GM18511 (cell line): ENCODE data around the gene TMEM238.
"Not testable (repeated sequence)": the region's sequence is repeated elsewhere in the genome, so short reads cannot be mapped to it uniquely, and the experiment has no call there.

Experiments used
- ATAC-seq: cut with Tn5 transposase; IDR thresholded peaks from one replicate; pipeline ENCODE4 v1.9.1; 2021; ENCODE audit warnings: mild to moderate bottlenecking, moderate library complexity; ENCODE audit not compliant: unreplicated experiment

Gene TMEM238

DNA sequence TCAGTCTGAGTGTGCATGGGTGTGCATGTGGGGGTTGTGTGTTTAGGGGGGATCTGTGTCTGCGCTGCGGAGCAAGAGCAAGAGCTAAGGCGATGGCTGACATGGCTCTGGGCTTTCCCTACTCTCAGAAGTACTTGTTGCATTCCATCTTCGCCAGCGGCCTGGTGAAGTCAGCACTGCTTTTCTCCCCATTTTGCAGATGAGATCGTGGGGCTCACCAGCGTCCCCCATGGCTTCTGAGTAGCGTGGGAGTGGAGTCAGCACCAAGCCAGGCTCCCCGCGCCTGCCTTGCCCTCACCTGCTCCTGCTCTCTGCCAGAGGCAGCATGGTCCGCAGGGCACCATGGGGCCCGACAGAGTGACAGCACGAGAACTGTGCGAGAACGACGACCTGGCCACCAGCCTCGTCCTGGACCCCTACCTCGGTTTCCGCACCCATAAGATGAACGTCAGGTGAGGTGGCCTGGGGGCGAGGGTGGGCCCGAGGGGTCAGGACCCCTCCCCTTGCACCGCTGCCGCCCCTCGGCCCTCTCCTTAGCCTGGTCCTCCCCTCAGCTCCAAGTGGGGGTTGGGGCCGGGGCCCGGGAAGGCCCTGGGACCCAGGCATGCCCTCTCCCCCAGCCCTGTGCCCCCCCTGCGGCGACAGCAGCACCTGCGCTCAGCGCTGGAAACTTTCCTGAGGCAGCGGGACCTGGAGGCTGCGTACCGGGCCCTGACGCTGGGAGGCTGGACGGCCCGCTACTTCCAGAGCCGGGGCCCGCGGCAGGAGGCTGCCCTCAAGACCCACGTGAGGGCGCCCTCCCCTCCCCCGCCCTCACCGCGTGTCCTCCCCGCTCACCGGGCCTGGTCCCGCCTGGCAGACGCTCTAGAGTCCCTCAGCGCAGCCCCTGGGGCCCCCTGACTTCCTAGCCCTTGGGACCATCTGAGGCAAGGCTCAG, 42.2 kb downstream of the TMEM238 start:
- ATAC-seq: no peak

- ATAC-seq: no peak
Observed at GRCh38 chr19:55341171-55341588, 42.9 kb downstream of the TMEM238 start.

DNA sequence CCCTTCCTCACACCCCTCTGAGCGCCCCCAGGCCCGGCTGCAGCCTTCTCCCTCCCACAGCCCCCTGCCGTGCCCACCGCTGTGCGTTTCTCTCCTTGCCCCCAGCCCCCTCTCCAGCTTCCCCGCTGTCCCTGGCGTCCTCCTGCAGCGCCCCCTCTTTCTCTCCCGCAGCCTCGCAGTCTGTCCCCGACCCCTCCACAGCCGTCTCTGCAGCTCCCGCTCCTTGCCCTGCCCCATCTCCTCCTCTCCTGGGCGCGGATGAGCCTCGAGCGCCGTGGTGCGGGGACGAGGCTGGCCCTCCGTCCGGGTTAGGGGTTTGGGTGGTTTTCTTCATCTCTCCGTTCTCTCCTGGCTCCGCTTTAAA, 43.3 kb downstream of the TMEM238 start:
- no peak for ATAC-seq

DNA sequence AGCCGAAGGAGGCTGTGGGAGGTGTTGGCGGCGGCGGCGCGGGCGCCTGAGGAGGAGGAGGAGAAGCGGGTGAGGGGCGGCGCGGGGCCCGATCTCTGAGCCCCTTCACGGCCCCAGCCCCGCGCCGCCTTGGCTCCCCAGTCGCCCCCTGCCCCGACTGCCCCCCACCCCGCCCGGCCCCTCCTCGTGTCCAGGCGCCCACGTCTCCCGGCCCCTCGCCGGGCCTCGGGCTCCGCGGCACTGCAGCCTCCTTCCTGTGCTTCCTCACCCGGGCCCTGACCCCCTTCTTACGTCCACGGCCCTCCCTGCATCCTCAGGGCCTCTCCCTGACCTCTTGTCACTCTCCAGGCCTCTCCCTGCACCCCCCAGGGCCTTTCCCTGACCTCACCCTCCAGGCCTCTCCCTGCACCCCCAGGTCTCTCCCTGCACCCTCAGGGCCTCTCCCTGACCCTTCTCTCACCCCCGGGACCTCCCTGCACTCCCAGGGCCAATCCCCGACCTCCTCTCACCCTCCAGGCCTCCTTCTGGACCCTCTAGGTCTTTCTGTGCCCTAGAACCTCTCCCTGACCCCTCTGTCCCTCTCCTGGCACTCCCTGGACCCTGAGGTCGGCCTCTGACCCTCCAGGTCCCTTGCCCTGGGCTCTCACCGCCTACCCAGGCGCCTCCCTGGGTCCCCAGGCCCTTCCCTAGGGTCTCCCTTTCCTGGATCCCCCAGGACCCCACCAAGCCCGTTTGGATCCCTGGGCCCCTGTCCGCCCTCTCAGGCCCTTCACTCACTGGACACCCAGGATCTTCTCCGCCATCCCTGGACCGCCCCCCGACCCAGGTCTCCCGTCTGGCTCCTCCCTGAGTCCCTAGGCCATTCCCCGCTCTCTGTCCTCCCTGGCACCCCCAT, 44.0 kb downstream of the TMEM238 start:
- ATAC-seq: no peak

GRCh38 chr19:55339105-55339888, 44.8 kb downstream of the TMEM238 start, which contains the start of gene KMT5C:
TSS of gene KMT5C (plus strand) at chr19:55339876. CDS start at chr19:55341937, 2,061 bp downstream.
- peak; percentile 87 for ATAC-seq

- no peak for ATAC-seq
Observed at GRCh38 chr19:55336101-55336500, 48.0 kb downstream of the TMEM238 start.

GRCh38 chr19:55333870-55334269, 50.2 kb downstream of the TMEM238 start:
- no peak for ATAC-seq

- ATAC-seq: not testable (repeated sequence)
Observed at GRCh38 chr19:55329791-55330190, 54.3 kb downstream of the TMEM238 start.
